Sigmoid colon (tissue), 4 donors: Measurements from ENCODE around the gene KYNU.

Experiments used
- CTCF ChIP-seq, 4 experiments: fragments of 450-650 bp in 3 of 4; fragments of 200-600 bp in 1 of 4; IDR thresholded peaks; one replicate each; pipeline ENCODE4 v1.5.1; 2016 to 2019; ENCODE audit warnings: antibody characterized with exemption in 4 of 4, mild to moderate bottlenecking in 3 of 4, moderate library complexity in 2 of 4
- EP300 ChIP-seq, 4 donors: sonication (generic); formaldehyde crosslinking; IDR thresholded peaks; one replicate each; pipeline ENCODE4 v1.6.1; 2017; ENCODE audit warnings: antibody characterized with exemption in 4 of 4
- POLR2A ChIP-seq, 2 donors: fragments of 450-650 bp; IDR thresholded peaks; one replicate each; pipeline ENCODE4 v1.6.1; 2016; ENCODE audit warnings: antibody characterized with exemption in 2 of 2, mild to moderate bottlenecking in 2 of 2, moderate library complexity in 2 of 2
- POLR2AphosphoS5 ChIP-seq, 4 donors: sonication (generic); formaldehyde crosslinking; IDR thresholded peaks; one replicate each; pipeline ENCODE4 v1.6.1; 2017; ENCODE audit warnings: antibody characterized with exemption in 4 of 4

- TF ChIP-seq CTCF (IDR thresholded peaks at IDR 0.05) (no peak), POLR2A (IDR thresholded peaks at IDR 0.05) (no peak), EP300 (IDR thresholded peaks at IDR 0.05) (no peak), POLR2AphosphoS5 (IDR thresholded peaks at IDR 0.05) (no peak)
These were observed 24.3 kb downstream of the KYNU start for GRCh38 chr2:142901780-142902179.
